GM10266 (cell line): ENCODE data around the gene DENND1A.

ENCODE experiments used
- DNase-seq: peaks from one replicate; pipeline ENCODE4 v3.0.0; 2012; ENCODE audit errors: extremely low spot score
- TF ChIP-seq, protein P1 (sequence below): IDR thresholded peaks from 2 replicates; pipeline ENCODE4 v1.5.1; 2012; ENCODE audit warnings: mild to moderate bottlenecking, low read depth; ENCODE audit not compliant: control insufficient read depth, insufficient read depth; ENCODE audit errors: missing control alignments

Gene DENND1A

DNA sequence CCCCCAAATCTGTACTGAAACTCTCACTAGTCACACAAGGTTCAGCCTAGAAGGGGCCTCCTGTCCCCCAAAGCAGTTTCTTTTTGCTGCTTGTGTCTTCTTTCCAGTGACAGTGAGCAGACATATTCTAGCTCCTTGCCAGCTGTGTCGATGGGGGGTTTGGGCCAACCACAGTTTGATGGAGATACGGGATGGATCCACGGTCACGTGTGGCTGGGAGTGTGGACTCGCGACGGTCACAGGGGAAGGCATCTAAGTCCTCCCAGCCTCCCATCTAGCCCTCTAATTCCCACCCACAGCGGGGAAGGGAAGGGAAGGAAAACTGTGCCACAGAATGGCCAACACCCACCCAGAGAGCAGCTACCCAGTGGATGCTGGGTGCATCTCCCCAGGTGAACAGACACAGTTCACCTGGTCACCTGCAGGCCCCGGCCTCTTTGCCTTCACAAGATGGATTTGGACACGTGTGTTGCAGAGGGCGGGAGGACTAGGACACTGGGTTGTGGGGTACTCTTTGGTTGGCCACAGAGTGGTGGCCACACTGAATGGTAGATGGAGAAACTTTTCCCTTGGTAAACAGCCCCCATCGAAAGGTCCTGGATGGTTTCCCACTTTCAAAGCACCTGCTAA is 519.5 kb downstream of the DENND1A start:
- TF ChIP-seq, protein P1, sequence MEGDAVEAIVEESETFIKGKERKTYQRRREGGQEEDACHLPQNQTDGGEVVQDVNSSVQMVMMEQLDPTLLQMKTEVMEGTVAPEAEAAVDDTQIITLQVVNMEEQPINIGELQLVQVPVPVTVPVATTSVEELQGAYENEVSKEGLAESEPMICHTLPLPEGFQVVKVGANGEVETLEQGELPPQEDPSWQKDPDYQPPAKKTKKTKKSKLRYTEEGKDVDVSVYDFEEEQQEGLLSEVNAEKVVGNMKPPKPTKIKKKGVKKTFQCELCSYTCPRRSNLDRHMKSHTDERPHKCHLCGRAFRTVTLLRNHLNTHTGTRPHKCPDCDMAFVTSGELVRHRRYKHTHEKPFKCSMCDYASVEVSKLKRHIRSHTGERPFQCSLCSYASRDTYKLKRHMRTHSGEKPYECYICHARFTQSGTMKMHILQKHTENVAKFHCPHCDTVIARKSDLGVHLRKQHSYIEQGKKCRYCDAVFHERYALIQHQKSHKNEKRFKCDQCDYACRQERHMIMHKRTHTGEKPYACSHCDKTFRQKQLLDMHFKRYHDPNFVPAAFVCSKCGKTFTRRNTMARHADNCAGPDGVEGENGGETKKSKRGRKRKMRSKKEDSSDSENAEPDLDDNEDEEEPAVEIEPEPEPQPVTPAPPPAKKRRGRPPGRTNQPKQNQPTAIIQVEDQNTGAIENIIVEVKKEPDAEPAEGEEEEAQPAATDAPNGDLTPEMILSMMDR = no peak
- no peak for DNase-seq

DNA sequence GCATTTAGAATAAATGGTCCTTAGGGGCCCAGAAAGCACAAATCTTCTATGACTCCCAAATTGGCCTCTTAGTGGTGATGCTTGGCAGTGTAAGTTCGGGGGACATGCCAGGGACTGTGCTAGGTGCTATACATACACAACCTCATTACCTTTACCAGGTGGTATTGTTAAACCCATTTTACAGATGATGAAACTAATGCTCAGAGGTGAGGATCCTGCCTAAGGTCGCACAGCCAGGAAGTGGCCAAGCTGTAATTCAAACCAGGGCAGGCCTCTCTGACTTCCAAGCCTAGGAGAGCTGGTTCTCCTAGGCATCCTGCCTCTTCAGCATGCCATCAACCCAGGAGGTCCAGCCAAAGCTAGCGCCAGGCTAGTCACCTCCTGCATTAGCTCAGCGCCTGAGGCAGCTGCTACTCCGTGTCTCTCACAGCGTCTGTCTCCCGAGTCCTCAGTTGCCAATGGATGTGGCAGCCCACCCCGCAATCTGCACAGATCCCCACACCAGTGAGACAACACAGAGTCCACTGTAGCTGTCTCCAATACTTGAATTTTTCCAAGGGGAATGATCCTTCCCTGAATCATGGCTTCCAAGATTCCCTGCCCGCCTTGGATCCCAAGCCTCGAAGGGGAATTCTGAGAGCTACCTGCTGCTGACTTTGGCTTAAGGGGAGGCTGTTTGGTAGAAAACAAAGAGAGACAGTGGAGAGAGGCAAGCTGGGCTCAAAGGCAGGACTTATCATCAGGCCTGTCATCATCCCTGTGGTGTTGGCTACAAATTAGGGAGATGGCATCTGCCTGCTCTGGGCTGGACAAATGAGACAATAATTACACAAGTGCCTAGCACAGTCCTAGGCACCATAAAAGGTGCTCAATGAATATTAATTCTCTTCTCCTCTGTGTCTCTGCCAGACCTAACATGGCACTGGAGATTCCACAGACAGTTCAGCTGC is 521.3 kb downstream of the DENND1A start:
- TF ChIP-seq, protein P1 = no peak
- no peak for DNase-seq

DNA sequence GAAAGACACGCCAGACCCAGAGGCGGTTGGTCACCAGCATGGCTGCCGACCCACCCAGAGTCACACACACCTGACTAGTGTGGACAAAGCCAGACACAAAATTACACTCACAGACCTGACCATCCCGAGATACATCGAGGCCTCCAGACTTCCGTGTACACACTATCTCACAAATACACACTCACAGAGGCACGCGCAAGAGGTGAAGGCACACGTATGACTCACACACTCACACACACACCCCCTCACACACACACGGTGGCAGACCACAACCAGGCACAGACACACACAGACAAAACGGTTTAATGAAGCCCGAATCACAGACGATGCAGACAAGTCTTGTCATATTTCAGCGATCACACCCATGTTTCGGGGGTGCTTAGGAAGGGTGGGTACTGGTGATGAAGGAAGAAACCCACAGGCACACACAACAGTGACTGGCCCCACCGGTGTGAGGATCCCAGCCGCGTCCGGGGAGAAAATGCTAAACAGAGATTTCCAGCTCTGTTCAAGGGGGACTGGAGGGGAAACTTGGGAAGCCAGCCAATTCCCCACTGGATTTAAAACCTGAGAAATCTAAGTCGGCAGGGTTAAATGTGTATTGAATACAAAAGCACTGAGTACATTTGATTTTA is 522.6 kb downstream of the DENND1A start:
- TF ChIP-seq, protein P1 = no peak
- DNase-seq = no peak

DNA sequence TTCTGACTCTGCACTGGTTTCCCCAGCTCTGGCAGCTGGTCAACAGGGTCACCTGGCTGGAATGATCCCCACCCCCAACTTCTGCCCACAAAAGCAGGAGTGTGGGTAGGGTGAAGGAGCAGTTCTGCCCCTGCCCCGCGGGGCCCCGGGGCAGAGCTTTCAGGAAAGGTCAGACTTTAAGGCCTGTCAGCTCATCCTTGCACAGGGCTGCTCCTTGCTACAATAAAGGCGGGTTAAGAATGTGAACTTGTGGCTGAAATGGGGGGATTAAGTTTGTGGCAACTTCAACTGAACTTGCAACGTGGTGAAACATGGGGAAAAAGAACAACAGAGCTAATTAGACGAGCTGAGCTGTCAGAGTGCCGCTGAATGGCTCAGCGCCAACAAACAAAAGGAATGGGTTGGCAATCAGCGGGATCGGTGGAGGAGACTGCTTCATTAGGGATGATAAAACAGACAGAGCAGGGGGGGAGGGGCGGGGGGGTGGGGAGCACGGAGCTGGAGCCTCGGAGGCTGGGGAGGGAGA is 523.2 kb downstream of the DENND1A start:
- no peak for DNase-seq
- TF ChIP-seq, protein P1 = no peak

DNA sequence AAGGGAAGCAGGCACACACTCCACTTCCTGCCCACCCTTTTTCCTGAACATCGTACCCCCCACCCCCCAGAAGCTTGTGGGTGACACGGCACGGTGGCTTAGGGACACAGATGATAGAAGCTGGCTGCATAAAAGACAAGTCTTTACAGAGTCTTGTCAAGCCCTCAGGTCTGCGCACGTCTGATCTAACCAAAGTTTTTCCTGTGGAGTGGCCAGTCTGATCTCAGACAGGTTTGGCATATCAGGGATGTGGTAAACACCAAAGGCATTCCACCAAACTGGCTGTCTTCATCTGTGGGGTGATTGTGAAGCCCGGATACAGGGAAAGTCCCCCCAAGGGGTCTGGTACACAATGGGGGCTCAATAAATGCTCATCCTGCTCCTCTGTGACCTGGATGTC is 523.9 kb downstream of the DENND1A start:
- DNase-seq = no peak
- TF ChIP-seq, protein P1 = no peak

GRCh38 chr9:123402981-123403509 is 526.9 kb downstream of the DENND1A start:
- TF ChIP-seq, protein P1 = no peak
- no peak for DNase-seq
